ENCODE measurements around the gene ADPRM.
A peak's percentile ranks its signal among the peaks of the same experiment; 100 is the strongest.
"Not testable (repeated sequence)": the region's sequence is repeated elsewhere in the genome, so short reads cannot be mapped to it uniquely, and the experiment has no call there.

The ADPRM gene

DNA sequence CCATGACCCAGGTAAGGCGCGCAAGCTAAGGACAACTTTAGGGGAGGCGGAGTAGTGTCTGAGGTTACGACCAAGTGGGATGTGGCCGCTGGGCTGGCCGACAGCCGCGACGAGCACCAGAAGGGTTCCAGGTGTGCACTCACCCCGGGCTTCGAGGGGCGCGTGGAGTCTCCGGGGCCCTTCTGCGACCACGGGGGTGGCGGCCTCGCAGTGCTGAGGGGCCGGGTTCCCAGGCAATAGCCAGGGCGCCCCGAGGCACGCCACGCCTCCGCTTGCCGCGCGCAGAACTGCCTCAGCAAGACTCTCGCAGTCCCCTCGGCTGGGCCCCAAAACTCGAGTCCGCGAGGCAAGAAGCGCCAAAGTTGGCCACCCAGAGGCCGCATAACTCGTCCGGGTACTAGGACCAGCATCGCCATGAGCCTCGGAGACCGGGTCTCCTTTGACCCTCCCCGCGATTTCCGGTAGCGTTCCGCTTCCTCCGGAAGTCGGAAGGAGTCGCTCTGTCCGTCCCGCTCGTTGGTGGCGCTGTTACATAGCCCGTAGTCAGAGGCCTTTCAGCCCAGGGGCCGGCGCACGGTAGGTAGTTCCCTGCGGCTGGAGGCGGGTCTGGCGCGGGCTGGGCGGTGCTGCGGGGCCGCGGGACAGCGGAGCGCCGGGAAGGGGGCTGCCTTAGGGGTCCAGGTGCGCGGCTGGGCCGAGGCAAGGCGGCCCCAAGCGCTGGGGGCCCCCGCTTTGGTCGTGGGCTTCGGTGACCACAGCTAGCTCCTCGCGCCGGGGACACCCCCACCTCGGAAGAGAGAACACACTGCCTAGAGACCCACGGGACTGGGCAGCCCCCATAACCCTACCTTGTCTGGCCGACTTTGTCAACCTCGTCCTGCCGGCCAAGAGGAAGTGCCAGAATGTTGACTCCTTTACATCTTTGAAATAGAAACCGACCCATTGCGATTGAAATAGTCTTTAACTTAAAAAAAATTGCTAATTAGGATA lies at the start of gene ADPRM, which contains the start of gene SCO1:
Gene ADPRM, plus strand, starts transcription at position 503 of the 990 bp plus-strand sequence. CDS start 7,333 bp downstream, outside the sequence.
Gene SCO1, minus strand, starts transcription at position 442 of the 990 bp plus-strand sequence. Its CDS starts 26 bp downstream, at position 416.
- DNase-seq (ENCODE audit: low read depth), result peak; percentile 89

DNA sequence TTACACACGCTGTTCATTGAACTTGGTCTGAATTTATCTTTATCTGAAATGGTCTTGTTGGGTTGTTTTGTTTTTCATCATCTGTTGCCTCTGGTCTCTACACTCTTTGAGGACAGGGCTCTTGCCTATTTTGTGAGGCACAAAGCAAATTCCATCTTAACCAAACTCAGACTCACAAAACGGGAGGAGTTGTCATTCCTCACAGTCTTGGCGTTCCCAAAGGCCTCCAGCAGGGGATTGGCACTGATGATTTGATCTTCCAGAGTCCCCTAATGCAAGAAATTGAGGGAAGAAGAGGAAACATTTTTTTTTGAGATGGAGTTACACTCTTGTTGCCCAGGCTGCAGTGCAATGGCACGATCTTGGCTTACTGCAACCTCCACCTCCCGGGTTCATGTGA lies 49.0 kb upstream of the ADPRM start:
- no peak for DNase-seq (ENCODE audit: low read depth)

DNA sequence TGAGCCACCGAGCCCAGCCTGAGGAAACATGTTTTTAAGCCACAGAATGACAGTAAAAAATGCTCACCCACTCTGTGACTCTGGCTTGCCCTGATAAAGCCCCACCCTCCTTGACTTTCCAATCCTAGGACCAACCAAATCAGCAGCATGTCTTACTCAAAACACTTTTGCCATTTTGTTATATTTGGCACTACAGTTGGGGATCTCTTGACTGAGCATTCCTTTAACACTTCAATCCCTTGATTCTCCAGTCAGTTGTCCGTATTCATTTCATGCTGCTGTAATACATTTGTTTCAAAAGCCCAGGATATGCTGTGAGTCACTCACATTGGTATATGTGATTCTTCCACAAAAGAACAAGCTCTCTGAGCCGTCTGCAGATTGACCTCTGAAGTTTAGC lies 48.4 kb upstream of the ADPRM start:
- DNase-seq (ENCODE audit: low read depth), result no peak

DNA sequence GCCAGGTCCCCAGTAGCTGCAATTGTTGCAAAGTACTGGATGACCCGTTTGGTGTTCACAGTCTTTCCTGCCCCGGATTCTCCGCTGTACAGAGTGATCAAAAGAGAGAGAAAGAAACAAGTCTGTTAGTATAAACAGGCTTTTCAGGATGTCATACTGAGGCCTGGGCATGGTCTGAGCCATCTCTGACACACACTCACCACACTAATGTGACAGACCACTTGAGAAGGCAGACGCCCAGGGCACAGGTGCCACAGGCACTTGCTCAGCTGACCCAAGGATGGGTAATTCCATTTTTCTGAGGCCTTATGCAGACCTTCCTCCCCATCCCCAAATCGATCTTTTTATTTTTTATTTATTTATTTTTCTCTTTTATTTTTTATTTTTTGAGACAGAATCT lies 47.8 kb upstream of the ADPRM start:
- no peak for DNase-seq (ENCODE audit: low read depth)

DNA sequence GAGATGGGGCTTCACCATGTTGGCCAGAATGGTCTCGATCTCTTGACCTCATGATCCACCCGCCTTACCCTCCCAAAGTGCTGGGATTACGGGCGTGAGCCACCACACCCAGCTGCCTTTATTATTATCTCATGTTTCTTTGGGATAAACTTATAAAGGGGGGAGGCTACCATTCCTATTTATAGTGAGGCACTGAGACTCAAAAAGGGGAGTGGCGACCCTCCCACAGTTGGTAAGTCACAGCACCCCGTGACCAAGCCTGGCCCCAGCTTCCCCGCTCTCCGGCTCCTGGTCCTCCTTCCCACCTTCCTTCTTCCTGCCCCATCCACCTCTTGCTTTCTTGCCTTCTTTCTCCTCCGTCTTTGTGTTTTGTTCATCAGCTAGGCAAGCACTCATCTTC lies 45.5 kb upstream of the ADPRM start:
- no peak for DNase-seq (ENCODE audit: low read depth)

GRCh38 chr17:10652984-10653659 lies 44.3 kb upstream of the ADPRM start:
- DNase-seq (ENCODE audit: low read depth), result no peak

- no peak for DNase-seq (ENCODE audit: low read depth)
These were observed 43.4 kb upstream of the ADPRM start for GRCh38 chr17:10653987-10654386.

DNA sequence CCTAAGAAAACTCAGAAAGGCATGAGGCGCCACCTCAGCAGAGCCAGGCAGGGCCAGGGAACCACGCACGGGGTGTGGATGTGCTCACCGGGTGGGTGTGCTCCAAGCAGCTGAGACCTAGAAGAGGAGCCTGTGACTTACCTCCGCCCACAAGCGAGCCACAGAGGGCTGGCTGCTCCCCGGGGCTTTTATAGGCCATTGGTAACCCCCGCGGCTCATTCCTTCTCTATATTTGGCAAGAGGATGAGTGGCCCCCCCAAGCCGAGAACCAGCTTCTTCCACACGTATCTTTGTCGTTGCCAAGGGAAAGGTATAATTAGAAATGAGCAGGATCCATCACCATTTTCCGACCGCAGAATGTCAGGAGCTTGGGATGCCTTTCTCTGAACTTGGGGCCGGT lies 40.2 kb upstream of the ADPRM start, which contains the start of gene MYH3:
Gene MYH3, minus strand, starts transcription at position 162 of the 400 bp plus-strand sequence. CDS start 2,245 bp downstream, outside the sequence.
- no peak for DNase-seq (ENCODE audit: low read depth)

DNA sequence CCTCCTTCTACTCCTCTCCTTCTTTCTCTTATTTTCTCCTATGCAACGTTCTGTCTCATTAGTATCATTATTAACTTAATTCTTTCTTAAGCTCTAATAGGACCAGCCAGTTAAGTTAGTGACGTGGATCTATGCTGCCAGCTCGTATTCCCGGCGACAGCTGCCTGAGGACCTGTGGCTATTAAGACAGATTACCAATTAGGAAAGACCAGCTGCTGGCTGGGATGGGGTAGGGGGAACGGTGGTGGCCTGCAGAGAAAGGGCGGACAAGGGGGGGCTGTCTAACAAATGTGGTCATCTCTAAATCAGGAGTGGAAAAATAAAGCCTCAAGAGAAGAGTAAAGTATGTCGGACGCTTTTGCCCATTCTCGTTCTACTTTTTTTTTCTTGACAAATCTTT lies 39.5 kb upstream of the ADPRM start:
- DNase-seq (ENCODE audit: low read depth), result no peak

GRCh38 chr17:10661437-10661836 lies 36.0 kb upstream of the ADPRM start:
- no peak for DNase-seq (ENCODE audit: low read depth)

DNA sequence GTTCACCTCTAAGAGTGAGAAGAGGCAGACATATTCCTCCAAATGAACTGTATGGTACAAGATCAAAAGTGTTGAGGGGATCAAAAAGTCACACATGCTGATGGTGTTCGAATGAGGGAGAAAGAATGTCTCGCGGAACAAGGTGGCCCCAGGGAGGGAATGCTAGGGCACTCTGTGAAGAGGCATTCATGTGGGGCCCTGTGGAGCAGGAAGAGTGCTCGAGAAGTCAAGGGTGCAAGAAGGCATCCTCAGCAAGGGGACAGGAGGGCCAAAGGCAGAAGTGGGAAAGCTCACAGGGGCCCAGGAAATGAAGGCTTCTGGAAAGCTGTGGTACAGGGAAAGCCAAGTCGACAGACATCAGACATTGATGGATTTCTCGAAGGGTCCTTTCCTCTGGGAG lies 34.2 kb upstream of the ADPRM start:
- DNase-seq (ENCODE audit: low read depth), result no peak

DNA sequence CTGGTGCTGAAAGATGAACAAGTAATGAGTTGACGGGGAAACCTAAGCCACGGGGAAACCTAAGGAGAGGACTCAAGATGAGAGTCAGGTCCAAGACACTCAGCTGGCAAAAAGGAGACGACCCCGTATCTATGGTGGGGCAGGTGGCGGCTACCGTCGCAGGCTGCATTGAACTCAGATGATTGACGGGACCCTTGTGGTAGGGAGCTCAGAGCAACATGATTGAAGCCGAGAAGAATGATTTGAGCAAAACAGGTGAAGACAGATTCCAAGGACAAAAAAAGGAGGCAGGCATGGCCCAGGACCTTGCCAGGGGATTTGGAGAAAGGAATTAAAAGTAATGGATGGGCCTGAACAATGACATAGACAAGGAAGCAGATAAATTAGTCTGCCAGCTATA lies 32.8 kb upstream of the ADPRM start:
- DNase-seq (ENCODE audit: low read depth), result no peak

DNA sequence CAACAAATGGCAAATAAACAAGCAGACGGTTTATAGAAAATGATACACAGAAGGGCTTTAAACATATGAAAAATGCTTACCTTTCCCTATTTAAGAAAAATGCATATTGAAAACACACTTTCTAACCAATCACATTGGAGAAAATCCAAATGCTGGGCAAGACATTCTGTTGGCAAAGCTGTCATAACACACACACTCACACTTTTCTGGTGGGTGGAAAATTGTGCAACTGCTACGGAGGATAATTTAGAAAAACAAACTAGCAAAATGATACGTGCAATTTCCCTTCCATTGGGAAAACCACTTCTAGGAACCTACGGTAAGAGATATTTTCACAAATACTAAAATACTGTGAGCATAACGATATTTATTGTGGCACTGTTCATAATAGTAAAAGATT lies 30.5 kb upstream of the ADPRM start:
- no peak for DNase-seq (ENCODE audit: low read depth)

- DNase-seq (ENCODE audit: low read depth), result no peak
These were observed 28.6 kb upstream of the ADPRM start for GRCh38 chr17:10668775-10669174.

GRCh38 chr17:10673312-10673711 lies 24.1 kb upstream of the ADPRM start:
- no peak for DNase-seq (ENCODE audit: low read depth)

- DNase-seq (ENCODE audit: low read depth), result no peak
These were observed 22.7 kb upstream of the ADPRM start for GRCh38 chr17:10674704-10675103.

- no peak for DNase-seq (ENCODE audit: low read depth)
These were observed 15.4 kb upstream of the ADPRM start for GRCh38 chr17:10681866-10682446.

DNA sequence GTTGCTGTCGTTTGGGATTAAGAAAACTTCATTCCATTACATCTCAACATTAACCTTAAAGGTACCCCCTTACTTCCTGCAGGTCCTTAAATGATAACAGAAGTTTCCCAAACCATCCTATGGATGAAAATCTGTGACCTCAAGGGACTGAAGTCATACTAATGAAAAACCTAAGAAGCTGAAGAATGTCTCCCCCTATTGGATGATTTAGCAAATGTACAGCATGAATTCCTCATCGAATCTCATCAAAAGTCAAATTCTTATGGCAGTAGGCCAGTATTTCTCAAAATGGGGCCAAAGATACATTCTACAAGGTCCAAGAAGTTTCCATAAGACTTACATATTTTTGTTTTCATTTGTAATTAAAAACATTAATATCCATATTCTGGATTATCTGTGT lies 13.5 kb upstream of the ADPRM start:
- DNase-seq (ENCODE audit: low read depth), result no peak

DNA sequence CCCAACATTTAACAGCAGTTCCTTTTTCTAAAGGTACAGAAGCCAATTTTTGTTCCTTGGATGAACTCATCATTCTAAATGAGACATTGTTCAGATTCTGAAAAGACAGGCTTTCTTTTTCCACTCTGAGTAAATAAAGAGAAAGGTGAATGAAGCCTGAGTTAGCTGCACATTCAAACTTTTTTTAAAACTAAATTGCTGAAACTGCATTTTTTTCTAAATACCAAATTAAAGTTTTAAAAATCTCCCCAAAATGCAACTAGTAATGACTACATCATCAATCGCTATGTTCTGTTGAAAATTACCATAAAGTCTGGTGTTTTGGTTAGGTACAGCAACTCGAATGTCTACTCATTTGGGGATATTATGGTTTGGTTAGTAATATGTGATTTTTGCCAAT lies 9.9 kb upstream of the ADPRM start:
- no peak for DNase-seq (ENCODE audit: low read depth)

- not testable (repeated sequence) for DNase-seq (ENCODE audit: low read depth)
These were observed 1.5 kb upstream of the ADPRM start for GRCh38 chr17:10695875-10696407.

- no peak for DNase-seq (ENCODE audit: low read depth)
These were observed 863 bp downstream of the ADPRM start for GRCh38 chr17:10698096-10698818.

DNA sequence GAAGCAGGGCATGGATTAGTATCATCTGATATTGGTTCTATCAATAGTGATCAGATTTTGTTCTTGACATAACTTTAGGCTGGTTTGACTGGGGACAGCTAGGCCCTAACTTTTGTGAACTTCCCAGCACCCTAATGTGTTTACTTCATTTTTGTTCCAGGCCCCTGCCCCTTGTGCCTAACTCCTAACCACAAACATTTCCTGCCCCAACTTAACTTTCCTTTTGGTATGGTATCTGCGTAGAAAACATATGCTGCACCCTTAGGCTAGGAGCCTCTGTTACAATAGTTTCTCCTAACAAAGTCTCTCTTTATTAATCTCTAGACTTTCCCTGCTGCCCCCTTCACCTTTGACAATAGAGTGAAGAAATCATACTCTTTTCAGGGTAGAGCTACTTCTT lies 2.5 kb downstream of the ADPRM start:
- no peak for DNase-seq (ENCODE audit: low read depth)

All from activated gamma-delta T cell treated with anti-CD3 and anti-CD28 coated beads, Interleukin-2, amount 50 U/mL, for 16 hours (primary cell).